BLaER1 (cell line): ENCODE results near the gene NTM.

Experiments
- H3K27ac ChIP-seq: shearing (Covaris generic); formaldehyde crosslinking; 2 replicates; pipeline ENCODE4 v1.8.1; 2022
- H3K27me3 ChIP-seq: shearing (Covaris generic); formaldehyde crosslinking; 2 replicates; pipeline ENCODE4 v1.8.1; 2022
- H3K36me3 ChIP-seq: shearing (Covaris generic); formaldehyde crosslinking; 2 replicates; pipeline ENCODE4 v1.8.1; 2022
- H3K4me1 ChIP-seq: shearing (Covaris generic); formaldehyde crosslinking; 2 replicates; pipeline ENCODE4 v1.8.1; 2022
- H3K4me2 ChIP-seq: shearing (Covaris generic); formaldehyde crosslinking; 2 replicates; pipeline ENCODE4 v1.8.1; 2022
- H3K4me3 ChIP-seq: shearing (Covaris generic); formaldehyde crosslinking; 2 replicates; pipeline ENCODE4 v1.8.1; 2022
- H3K9ac ChIP-seq: shearing (Covaris generic); formaldehyde crosslinking; 2 replicates; pipeline ENCODE4 v1.8.1; 2022
- H3K9me3 ChIP-seq: shearing (Covaris generic); formaldehyde crosslinking; 2 replicates; pipeline ENCODE4 v1.8.1; 2022
- H4K20me1 ChIP-seq: shearing (Covaris generic); formaldehyde crosslinking; 2 replicates; pipeline ENCODE4 v1.8.1; 2022
- Cebpa-rat ChIP-seq: shearing (Covaris generic); IDR thresholded peaks from 2 replicates; pipeline ENCODE4 v1.8.1; 2022

The NTM gene

DNA sequence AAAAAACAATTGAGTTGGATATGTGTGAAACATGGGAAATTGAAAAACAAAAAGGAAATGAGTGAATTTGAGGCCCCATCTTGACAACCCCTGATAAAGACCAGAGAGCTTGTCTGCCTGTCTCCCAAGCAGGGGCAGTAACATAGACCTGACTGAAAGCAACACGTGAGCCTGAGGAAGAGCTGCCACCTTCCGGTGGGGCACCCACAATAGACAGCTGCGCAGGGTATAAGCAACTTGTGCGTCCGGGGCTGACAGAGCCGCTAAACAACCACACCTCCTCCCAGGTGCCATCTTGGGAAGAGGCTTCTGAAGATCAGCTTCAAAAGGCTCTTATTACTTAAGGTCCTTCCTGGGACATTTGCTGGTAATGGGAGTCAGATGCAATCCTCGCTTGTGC lies 166.8 kb downstream of the NTM start:
- H3K4me1 ChIP-seq, result no peaks in the 10 kb centered on the region
- TF ChIP-seq Cebpa-rat, result no peak
- no peak overlapping the region for H3K4me3 ChIP-seq
- H3K27me3 ChIP-seq, result no peaks in the 10 kb centered on the region
- H3K36me3 ChIP-seq, result no peaks in the 10 kb centered on the region
- H3K9me3 ChIP-seq, result peaks cover 8% of the 10 kb centered on the region; the same call in 1 of the 2 replicates
- no peaks in the 10 kb centered on the region for H4K20me1 ChIP-seq
- no peak overlapping the region for H3K27ac ChIP-seq
- H3K4me2 ChIP-seq, result no peak overlapping the region
- H3K9ac ChIP-seq, result no peak overlapping the region

- Histone ChIP-seq H3K9ac (no peak overlapping the region), H3K27ac (no peak overlapping the region), H3K4me3 (no peak overlapping the region), H3K36me3 (no peaks in the 10 kb centered on the region), H3K27me3 (no peaks in the 10 kb centered on the region), H3K4me2 (no peak overlapping the region), H3K4me1 (no peaks in the 10 kb centered on the region), H4K20me1 (no peaks in the 10 kb centered on the region), H3K9me3 (peaks cover 8% of the 10 kb centered on the region; the same call in 1 of the 2 replicates)
- TF ChIP-seq Cebpa-rat, result no peak
These were observed 167.3 kb downstream of the NTM start for GRCh38 chr11:131537748-131538147.

GRCh38 chr11:131538322-131538721 lies 167.9 kb downstream of the NTM start:
- Histone ChIP-seq H3K27me3 (no peaks in the 10 kb centered on the region), H3K4me3 (no peak overlapping the region), H3K9ac (no peak overlapping the region), H3K27ac (no peak overlapping the region), H3K4me2 (no peak overlapping the region), H3K4me1 (no peaks in the 10 kb centered on the region), H3K9me3 (peaks cover 8% of the 10 kb centered on the region; the same call in 1 of the 2 replicates), H4K20me1 (no peaks in the 10 kb centered on the region), H3K36me3 (no peaks in the 10 kb centered on the region)
- TF ChIP-seq Cebpa-rat, result no peak

DNA sequence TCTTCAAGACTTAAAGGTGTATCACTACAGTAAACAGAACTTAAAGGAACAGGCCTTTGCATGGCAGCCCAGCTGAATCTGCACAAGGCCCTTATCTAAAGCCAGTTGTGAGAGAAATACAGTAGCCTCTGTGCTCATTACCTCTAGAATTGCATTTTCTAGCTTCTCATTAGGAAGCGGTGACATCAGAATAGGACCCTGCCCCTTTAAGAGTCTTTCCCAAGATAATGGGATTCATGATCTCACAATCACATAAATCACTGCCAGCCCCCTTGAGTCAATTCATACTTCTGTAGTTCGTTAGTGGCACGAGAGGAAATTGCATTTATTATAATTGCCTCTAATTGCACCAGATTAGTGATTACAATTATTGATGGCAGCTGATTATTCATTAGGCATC lies 170.3 kb downstream of the NTM start:
- Histone ChIP-seq H3K4me3 (no peak overlapping the region), H3K9me3 (peaks cover 8% of the 10 kb centered on the region; the same call in 1 of the 2 replicates), H4K20me1 (no peaks in the 10 kb centered on the region), H3K27me3 (no peaks in the 10 kb centered on the region), H3K9ac (no peak overlapping the region), H3K4me2 (no peak overlapping the region), H3K27ac (no peak overlapping the region), H3K36me3 (no peaks in the 10 kb centered on the region), H3K4me1 (no peaks in the 10 kb centered on the region)
- TF ChIP-seq Cebpa-rat, result no peak

DNA sequence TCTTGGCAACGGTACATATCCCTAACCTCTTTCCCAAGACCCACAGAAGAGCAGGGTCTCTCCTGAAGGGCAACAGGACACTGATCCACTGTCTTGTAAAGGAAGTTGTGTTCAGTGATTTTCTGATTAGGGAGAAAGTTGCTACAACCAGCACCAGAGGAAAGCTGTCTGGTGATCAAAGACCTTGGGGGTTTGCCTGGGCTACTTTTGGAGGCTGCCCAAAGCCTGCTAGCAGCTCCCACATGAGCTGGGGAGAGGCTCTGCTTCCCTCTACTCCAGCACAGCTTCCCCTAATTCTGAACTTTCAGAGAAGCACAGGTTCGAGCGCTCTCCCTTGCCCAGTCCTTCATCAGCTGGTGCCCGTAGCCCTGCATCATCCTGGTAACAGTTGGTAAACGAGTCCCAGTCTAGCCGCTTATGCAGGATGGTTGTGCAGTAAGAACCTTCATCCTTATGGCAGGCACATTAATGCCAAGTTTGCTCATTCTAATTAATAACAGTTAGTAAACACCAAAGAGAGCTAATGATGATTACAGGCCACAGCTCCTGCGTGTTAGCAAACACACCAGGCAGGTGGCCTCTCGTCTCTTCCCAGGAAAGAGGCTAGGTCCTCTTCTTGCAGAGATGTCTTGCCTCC lies 173.1 kb downstream of the NTM start:
- no peak for TF ChIP-seq Cebpa-rat
- Histone ChIP-seq H4K20me1 (no peaks in the 10 kb centered on the region), H3K27ac (no peak overlapping the region), H3K4me2 (no peak overlapping the region), H3K9ac (no peak overlapping the region), H3K27me3 (no peaks in the 10 kb centered on the region), H3K36me3 (no peaks in the 10 kb centered on the region), H3K4me3 (no peak overlapping the region), H3K9me3 (peaks cover 8% of the 10 kb centered on the region; the same call in 1 of the 2 replicates), H3K4me1 (no peaks in the 10 kb centered on the region)

DNA sequence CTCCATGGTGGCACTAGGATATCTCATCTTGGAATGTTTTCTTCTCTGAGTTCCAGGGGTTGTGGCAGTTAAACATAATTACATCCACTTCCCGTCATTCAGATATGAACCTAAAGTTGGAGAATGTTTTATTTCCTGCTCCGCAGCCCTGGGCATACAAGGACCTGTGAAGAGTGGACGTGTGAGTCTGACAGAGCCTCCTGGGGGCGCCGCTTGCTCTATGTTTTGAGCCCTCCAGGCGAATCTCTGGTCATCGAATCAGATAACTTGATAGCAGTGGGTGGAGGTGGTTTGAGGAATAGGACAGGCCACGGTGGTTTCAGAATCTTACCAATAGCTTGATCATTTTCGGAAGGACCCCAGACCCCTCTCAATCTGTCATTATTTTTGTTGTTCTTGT lies 174.2 kb downstream of the NTM start:
- Histone ChIP-seq H3K9ac (no peak overlapping the region), H3K4me3 (no peak overlapping the region), H3K4me1 (no peaks in the 10 kb centered on the region), H4K20me1 (no peaks in the 10 kb centered on the region), H3K4me2 (no peak overlapping the region), H3K27ac (no peak overlapping the region), H3K9me3 (peaks cover 8% of the 10 kb centered on the region; the same call in 1 of the 2 replicates), H3K27me3 (no peaks in the 10 kb centered on the region), H3K36me3 (no peaks in the 10 kb centered on the region)
- no peak for TF ChIP-seq Cebpa-rat

DNA sequence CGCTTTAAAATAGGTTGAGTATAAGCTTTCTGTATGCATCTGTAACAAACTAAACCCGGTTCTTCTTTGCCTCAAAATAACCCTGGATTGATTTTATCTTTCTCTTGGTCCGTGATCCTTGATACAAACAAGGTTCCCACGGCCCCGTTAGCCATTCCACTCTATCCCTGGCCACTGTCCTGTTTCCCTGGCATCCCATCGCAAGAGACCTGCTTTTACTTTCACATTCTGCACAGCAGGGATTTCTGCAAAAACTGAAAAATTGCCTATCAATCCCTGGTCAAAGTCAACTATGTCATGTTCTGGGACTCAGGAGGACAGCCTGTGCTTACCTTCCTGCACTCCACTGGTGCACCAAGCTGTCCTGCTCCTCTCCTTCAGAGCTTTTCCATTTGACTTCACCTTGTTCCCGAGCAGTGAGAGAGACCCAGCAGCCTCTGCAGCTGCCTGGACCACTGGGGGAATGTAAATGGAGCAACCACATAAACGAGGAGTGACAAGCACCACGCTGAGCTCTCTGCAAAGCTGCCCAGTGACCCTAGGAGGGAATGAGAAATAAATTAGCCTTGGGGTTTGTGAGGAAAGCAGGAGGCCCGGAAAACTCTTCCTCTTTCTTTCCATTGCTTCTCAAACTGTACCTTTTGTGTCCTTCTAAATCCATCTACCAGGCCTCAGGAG lies 175.9 kb downstream of the NTM start:
- no peak overlapping the region for H3K9ac ChIP-seq
- H3K4me1 ChIP-seq, result no peaks in the 10 kb centered on the region
- H3K9me3 ChIP-seq, result 0 out of 2 replicates have a peak, but pooled peaks cover under 1% of the 10 kb centered on the region
- H3K4me3 ChIP-seq, result no peak overlapping the region
- no peaks in the 10 kb centered on the region for H3K36me3 ChIP-seq
- H3K27me3 ChIP-seq, result no peaks in the 10 kb centered on the region
- no peak overlapping the region for H3K4me2 ChIP-seq
- H4K20me1 ChIP-seq, result no peaks in the 10 kb centered on the region
- no peak overlapping the region for H3K27ac ChIP-seq
- TF ChIP-seq Cebpa-rat, result no peak

- Histone ChIP-seq H3K4me3 (no peak overlapping the region), H3K4me1 (no peaks in the 10 kb centered on the region), H3K9me3 (no peaks in the 10 kb centered on the region), H3K4me2 (no peak overlapping the region), H4K20me1 (no peaks in the 10 kb centered on the region), H3K9ac (no peak overlapping the region), H3K27me3 (no peaks in the 10 kb centered on the region), H3K27ac (no peak overlapping the region), H3K36me3 (no peaks in the 10 kb centered on the region)
- TF ChIP-seq Cebpa-rat, result no peak
These were observed 178.7 kb downstream of the NTM start for GRCh38 chr11:131549099-131549498.

- Histone ChIP-seq H3K36me3 (no peaks in the 10 kb centered on the region), H3K27me3 (no peaks in the 10 kb centered on the region), H3K4me1 (no peaks in the 10 kb centered on the region), H3K9me3 (no peaks in the 10 kb centered on the region), H4K20me1 (no peaks in the 10 kb centered on the region), H3K27ac (no peak overlapping the region), H3K4me3 (no peak overlapping the region), H3K4me2 (no peak overlapping the region), H3K9ac (no peak overlapping the region)
- no peak for TF ChIP-seq Cebpa-rat
These were observed 179.4 kb downstream of the NTM start for GRCh38 chr11:131549770-131550169.

DNA sequence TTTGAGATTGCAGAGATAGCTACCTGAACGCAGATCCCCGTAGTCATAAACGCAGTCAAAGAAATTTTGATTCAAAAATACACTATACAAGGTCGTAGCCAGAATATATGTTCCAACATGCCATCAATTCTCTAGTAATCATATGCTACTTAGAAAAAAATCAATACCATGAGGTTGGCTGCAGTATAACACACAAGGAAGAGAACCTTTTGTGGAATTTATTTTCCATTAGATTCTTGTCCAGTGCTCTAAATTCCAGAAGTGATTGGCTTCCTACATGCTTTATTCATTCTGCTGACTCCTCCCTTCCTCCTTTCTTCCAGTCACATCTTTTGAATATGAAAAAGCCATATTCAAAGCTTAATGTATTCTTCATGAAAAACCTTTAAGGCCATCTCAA lies 189.9 kb downstream of the NTM start:
- Histone ChIP-seq H3K9me3 (no peaks in the 10 kb centered on the region), H4K20me1 (no peaks in the 10 kb centered on the region), H3K27me3 (no peaks in the 10 kb centered on the region), H3K4me3 (no peak overlapping the region), H3K27ac (no peak overlapping the region), H3K4me2 (no peak overlapping the region), H3K4me1 (no peaks in the 10 kb centered on the region), H3K9ac (no peak overlapping the region), H3K36me3 (no peaks in the 10 kb centered on the region)
- no peak for TF ChIP-seq Cebpa-rat
